HG02642 (cell line): ENCODE results near the gene RPUSD2.
"Not testable (repeated sequence)": the region's sequence is repeated elsewhere in the genome, so short reads cannot be mapped to it uniquely, and the experiment has no call there.

ENCODE experiments used
- ATAC-seq: cut with Tn5 transposase; IDR thresholded peaks from one replicate; pipeline ENCODE4 v1.9.1; 2021; ENCODE audit warnings: mild to moderate bottlenecking; ENCODE audit not compliant: unreplicated experiment, poor library complexity

Gene RPUSD2

GRCh38 chr15:40564591-40565332 lies 4.3 kb upstream of the RPUSD2 start, which contains the start of gene CCDC32:
TSS of gene CCDC32 (minus strand) at chr15:40565042. CDS start at chr15:40563015, 2,027 bp downstream.
- ATAC-seq = peak; percentile 95

GRCh38 chr15:40565333-40566238 lies 3.5 kb upstream of the RPUSD2 start:
- ATAC-seq = no peak

- no peak for ATAC-seq
Observed at GRCh38 chr15:40567111-40567510, 2.0 kb upstream of the RPUSD2 start.

GRCh38 chr15:40575113-40575512 lies 6.0 kb downstream of the RPUSD2 start:
- ATAC-seq = no peak

GRCh38 chr15:40576914-40577313 lies 7.8 kb downstream of the RPUSD2 start:
- ATAC-seq = not testable (repeated sequence)

- no peak for ATAC-seq
Observed at GRCh38 chr15:40578892-40579291, 9.8 kb downstream of the RPUSD2 start.

GRCh38 chr15:40581796-40582195 lies 12.7 kb downstream of the RPUSD2 start:
- ATAC-seq = not testable (repeated sequence)

GRCh38 chr15:40582726-40583246 lies 13.7 kb downstream of the RPUSD2 start:
- ATAC-seq = no peak

GRCh38 chr15:40584191-40584590 lies 15.1 kb downstream of the RPUSD2 start:
- no peak for ATAC-seq

GRCh38 chr15:40590667-40591050 lies 21.6 kb downstream of the RPUSD2 start:
- no peak for ATAC-seq

- no peak for ATAC-seq
Observed at GRCh38 chr15:40591389-40591788, 22.3 kb downstream of the RPUSD2 start.

- ATAC-seq = no peak
Observed at GRCh38 chr15:40593165-40593564, 24.1 kb downstream of the RPUSD2 start.

GRCh38 chr15:40593588-40594428 lies 24.7 kb downstream of the RPUSD2 start, which contains the start of gene KNL1:
TSS of gene KNL1 (plus strand) at chr15:40594249. CDS start at chr15:40602932, 8,683 bp downstream.
- peak; percentile 78 for ATAC-seq

GRCh38 chr15:40594429-40594836 lies 25.3 kb downstream of the RPUSD2 start:
- peak; percentile 50 for ATAC-seq

GRCh38 chr15:40595219-40595618 lies 26.1 kb downstream of the RPUSD2 start:
- no peak for ATAC-seq

- ATAC-seq = no peak
Observed at GRCh38 chr15:40595773-40596172, 26.7 kb downstream of the RPUSD2 start.

GRCh38 chr15:40597024-40597423 lies 27.9 kb downstream of the RPUSD2 start:
- ATAC-seq = no peak

- ATAC-seq = no peak
Observed at GRCh38 chr15:40598126-40598525, 29.0 kb downstream of the RPUSD2 start.

- no peak for ATAC-seq
Observed at GRCh38 chr15:40598672-40599071, 29.6 kb downstream of the RPUSD2 start.

GRCh38 chr15:40600956-40601355 lies 31.9 kb downstream of the RPUSD2 start:
- ATAC-seq = no peak
